Activated CD4-positive, alpha-beta T cell treated with anti-CD3 and anti-CD28 coated beads, Interleukin-2, Interleukin-6, amounts not matched to agents 100 ng/mL and 50 ng/mL, durations not matched to agents 16 hours and 8 hours (primary cell): ENCODE results near the gene FAM229B.

ENCODE experiments used
- DNase-seq: peaks from one replicate; pipeline ENCODE4 v3.0.0-alpha.2; 2020

Gene FAM229B

GRCh38 chr6:112145080-112145573 is 57.7 kb downstream of the FAM229B start:
- no peak for DNase-seq

- DNase-seq = no peak
Observed at GRCh38 chr6:112148103-112148502, 60.7 kb downstream of the FAM229B start.

DNA sequence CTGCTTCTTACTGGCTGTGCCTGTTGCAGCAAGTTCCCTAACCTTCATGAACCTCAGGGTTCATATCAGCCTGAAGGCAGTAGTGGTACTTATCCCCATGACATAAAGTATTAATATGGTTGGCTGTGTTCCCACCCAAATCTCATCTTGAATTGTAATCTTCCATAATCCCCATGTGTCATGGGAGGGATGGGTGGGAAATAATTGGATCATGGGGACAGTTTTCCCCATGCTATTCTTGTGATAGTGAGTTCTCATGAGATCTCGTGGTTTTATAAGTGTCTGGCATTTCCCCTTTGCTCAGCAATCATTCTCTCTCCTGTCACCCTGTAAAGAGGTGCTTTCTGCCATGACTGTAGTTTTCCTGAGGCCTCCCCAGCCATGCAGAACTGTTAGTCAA is 61.8 kb downstream of the FAM229B start:
- DNase-seq = no peak

DNA sequence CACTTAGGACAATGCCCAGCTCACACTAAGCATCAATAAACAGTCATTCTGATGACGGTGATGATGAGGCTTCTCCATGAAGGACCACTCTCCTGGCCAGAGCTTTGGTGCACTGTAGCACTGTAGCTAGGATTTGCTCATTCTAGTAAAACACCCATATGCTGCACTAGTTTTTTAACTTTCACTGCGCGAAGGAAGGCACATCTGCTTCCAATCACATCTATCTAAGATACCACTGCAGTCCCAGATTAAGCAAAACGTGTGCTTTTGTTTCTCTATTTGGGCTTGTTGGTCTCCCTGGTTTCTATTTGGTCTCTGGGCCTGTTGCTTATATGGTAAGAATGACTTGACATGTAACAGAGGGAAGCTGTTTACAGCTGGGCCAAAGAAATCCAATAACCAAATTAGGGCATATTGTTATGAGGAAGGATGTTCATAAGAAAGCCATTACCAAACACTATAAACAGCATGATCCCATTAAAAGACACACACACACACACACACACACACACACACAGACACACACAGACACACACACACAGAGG is 62.4 kb downstream of the FAM229B start:
- DNase-seq = no peak

GRCh38 chr6:112150363-112150762 is 63.0 kb downstream of the FAM229B start:
- no peak for DNase-seq
